Panc1 (cell line): ENCODE measurements around the gene ZNF335. TPM values are rescaled to one million over a fixed set of nuclear protein-coding genes. Genes with fewer than 3 reads are reported as not detected.

ENCODE experiments used
- ATAC-seq: fragments of 200-7000 bp; cut with Tn5 transposase; 2 replicates; pipeline ENCODE4 v1.9.1; 2020; ENCODE audit warnings: mild to moderate bottlenecking, moderate library complexity
- BruUV-seq: library from RNA; stranded (reverse); fragments of 400-500 nt; replicated peaks from 2 replicates; lab custom pipeline; 2021; lab: Mats Ljungman, UMichigan
- CTCF ChIA-PET: fragments of 300-600 bp; sonication (Branson Sonifier 250); formaldehyde crosslinking; loops from one replicate; lab custom pipeline; 2022; ENCODE audit warnings: antibody characterized with exemption; lab: Charles Lee
- POLR2A ChIA-PET: fragments of 300-600 bp; sonication (Branson Sonifier 250); formaldehyde crosslinking; loops from one replicate; lab custom pipeline; 2022; ENCODE audit warnings: antibody characterized with exemption; lab: Charles Lee
- DNase-seq: peaks from one replicate; pipeline ENCODE4 v3.0.0-alpha.2; 2010; ENCODE audit warnings: low read depth, low spot score
- H3K27ac ChIP-seq: 2 replicates; pipeline ENCODE4 v1.5.1; 2011; ENCODE audit warnings: mild to moderate bottlenecking, low read length, inconsistent platforms
- H3K27me3 ChIP-seq: fragments of 200-500 bp; sonication (Bioruptor generic); 2 replicates; pipeline ENCODE4 v1.6.0; 2014; ENCODE audit warnings: low read length, inconsistent platforms; ENCODE audit not compliant: control insufficient read depth, insufficient read depth
- H3K36me3 ChIP-seq: fragments of 200-500 bp; sonication (Bioruptor generic); 2 replicates; pipeline ENCODE4 v1.5.1; 2014; ENCODE audit warnings: inconsistent platforms, mild to moderate bottlenecking, low read length, moderate library complexity; ENCODE audit not compliant: control insufficient read depth, insufficient read depth
- H3K4me1 ChIP-seq: 2 replicates; pipeline ENCODE4 v1.5.1; 2011; ENCODE audit warnings: inconsistent platforms, mild to moderate bottlenecking, low read length, moderate library complexity; ENCODE audit not compliant: control insufficient read depth, insufficient read depth
- H3K4me3 ChIP-seq, 2 experiments: 2 replicates each; pipeline ENCODE4 v1.5.1; 2011 to 2012; ENCODE audit warnings: low read depth in 2 of 2, low read length in 2 of 2, mild to moderate bottlenecking in 2 of 2, inconsistent platforms in 1 of 2, moderate library complexity in 1 of 2
- H3K9me3 ChIP-seq: fragments of 200-500 bp; sonication (Bioruptor generic); 2 replicates; pipeline ENCODE4 v1.5.1; 2014; ENCODE audit warnings: low read depth, mild to moderate bottlenecking, inconsistent platforms, low read length, moderate library complexity; ENCODE audit not compliant: control insufficient read depth, insufficient read depth
- CTCF ChIP-seq: fragments of 450-650 bp; IDR thresholded peaks from 2 replicates; pipeline ENCODE4 v1.5.1; 2017; ENCODE audit warnings: mild to moderate bottlenecking
- POLR2AphosphoS5 ChIP-seq: IDR thresholded peaks from 2 replicates; pipeline ENCODE4 v1.6.1; 2012; ENCODE audit warnings: mild to moderate bottlenecking, low read depth, low read length, moderate library complexity
- SIN3A ChIP-seq: IDR thresholded peaks from 2 replicates; pipeline ENCODE4 v1.6.1; 2012; ENCODE audit warnings: low read depth, mild to moderate bottlenecking, low read length, moderate library complexity, borderline replicate concordance; ENCODE audit not compliant: insufficient read depth
- TCF7L2 ChIP-seq: IDR thresholded peaks from 2 replicates; pipeline ENCODE4 v1.6.1; 2011; ENCODE audit warnings: mild to moderate bottlenecking, low read depth, low read length, inconsistent platforms
- in situ Hi-C: cut with HindIII; loops from 2 replicates; pipeline ENCODE4 v1.10.0; 2016; ENCODE audit warnings: low sequenced_read_pairs, low pct_unique_long_range_greater_than_20kb
- intact Hi-C: fragments of 100-400 bp; cut with micrococcal nuclease; formaldehyde crosslinking; loops from one replicate; pipeline ENCODE4 v1.10.0; 2022; ENCODE audit not compliant: unreplicated experiment
- total RNA-seq: library from RNA; stranded (reverse); gene quantifications from one replicate; pipeline ENCODE4 v1.2.1, GENCODE V29; 2021; ENCODE audit not compliant: unreplicated experiment
- TF ChIP-seq, protein P1 (sequence below), 2 experiments: IDR thresholded peaks; 2 replicates each; pipeline ENCODE4 v1.6.1; 2011 to 2012; ENCODE audit warnings: low read depth in 2 of 2, control low read depth in 1 of 2, low read length in 1 of 2, mild to moderate bottlenecking in 1 of 2, moderate library complexity in 1 of 2; ENCODE audit not compliant: insufficient read depth in 1 of 2

Gene ZNF335
- total RNA-seq, 1 experiment from 2014 or later = 31.1 TPM

GRCh38 chr20:46006022-46006705 is 34.2 kb upstream of the ZNF335 start:
- H3K27ac ChIP-seq = no peak overlapping the region
- H3K9me3 ChIP-seq = no peaks in the 10 kb centered on the region
- DNase-seq = no peak
- no peaks in the 10 kb centered on the region for H3K27me3 ChIP-seq
- intact Hi-C loops (no loop called here), in situ Hi-C loops (no loop called here)
- BruUV-seq = no TSS peak
- H3K36me3 ChIP-seq = no peaks in the 10 kb centered on the region
- H3K4me3 ChIP-seq = no peak overlapping the region
- ChIA-PET POLR2A (no interaction called here), CTCF (interaction anchor here (0.6 kb wide), 1 partner anchor 9 kb away, joined by 3 read pairs; no protein-coding TSS in a partner anchor)
- TF ChIP-seq CTCF = no peak
- TF ChIP-seq POLR2AphosphoS5 = no peak
- TF ChIP-seq SIN3A = no peak
- TF ChIP-seq, protein P1, sequence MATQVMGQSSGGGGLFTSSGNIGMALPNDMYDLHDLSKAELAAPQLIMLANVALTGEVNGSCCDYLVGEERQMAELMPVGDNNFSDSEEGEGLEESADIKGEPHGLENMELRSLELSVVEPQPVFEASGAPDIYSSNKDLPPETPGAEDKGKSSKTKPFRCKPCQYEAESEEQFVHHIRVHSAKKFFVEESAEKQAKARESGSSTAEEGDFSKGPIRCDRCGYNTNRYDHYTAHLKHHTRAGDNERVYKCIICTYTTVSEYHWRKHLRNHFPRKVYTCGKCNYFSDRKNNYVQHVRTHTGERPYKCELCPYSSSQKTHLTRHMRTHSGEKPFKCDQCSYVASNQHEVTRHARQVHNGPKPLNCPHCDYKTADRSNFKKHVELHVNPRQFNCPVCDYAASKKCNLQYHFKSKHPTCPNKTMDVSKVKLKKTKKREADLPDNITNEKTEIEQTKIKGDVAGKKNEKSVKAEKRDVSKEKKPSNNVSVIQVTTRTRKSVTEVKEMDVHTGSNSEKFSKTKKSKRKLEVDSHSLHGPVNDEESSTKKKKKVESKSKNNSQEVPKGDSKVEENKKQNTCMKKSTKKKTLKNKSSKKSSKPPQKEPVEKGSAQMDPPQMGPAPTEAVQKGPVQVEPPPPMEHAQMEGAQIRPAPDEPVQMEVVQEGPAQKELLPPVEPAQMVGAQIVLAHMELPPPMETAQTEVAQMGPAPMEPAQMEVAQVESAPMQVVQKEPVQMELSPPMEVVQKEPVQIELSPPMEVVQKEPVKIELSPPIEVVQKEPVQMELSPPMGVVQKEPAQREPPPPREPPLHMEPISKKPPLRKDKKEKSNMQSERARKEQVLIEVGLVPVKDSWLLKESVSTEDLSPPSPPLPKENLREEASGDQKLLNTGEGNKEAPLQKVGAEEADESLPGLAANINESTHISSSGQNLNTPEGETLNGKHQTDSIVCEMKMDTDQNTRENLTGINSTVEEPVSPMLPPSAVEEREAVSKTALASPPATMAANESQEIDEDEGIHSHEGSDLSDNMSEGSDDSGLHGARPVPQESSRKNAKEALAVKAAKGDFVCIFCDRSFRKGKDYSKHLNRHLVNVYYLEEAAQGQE (IDR thresholded peaks at IDR 0.05; ENCODE audit: insufficient read depth in 1 of 2, low read depth in 2 of 2, low read length in 1 of 2) = no peak
- TF ChIP-seq TCF7L2 = no peak
- no peak for ATAC-seq
- H3K4me1 ChIP-seq = no peaks in the 10 kb centered on the region

DNA sequence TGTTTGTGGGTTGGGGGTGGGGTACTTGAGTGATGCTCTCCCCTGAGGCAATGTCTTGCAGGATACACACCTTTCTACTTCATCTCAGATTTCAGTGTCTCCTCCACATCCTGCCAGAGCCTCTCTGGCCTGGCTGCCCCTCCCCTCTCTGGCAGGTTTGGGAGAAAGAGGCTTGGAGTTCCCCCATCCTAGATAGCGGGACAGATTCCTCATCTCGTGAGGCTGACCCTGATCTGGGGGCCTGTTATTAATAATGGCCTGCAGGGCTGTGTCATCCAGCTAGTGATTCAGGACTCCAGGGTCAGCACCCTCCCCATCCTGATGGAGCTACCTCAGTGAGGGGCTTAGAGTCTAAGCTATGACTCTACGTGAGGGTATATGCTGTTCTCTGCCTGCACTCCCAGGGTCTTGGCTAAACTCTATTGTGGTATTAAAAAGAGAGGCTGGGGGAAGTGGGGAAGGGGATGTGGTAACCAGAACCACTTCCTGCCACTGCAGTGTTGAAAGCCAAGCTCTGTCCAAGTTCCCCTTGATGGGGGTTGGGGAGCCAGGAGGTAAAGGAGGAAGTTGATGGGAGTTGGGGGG is 33.0 kb upstream of the ZNF335 start:
- no peaks in the 10 kb centered on the region for H3K4me1 ChIP-seq
- ATAC-seq = no peak
- H3K27me3 ChIP-seq = no peaks in the 10 kb centered on the region
- ChIA-PET POLR2A (no interaction called here), CTCF (interaction anchor here (0.6 kb wide), 1 partner anchor 18 kb away, joined by 4 read pairs; no protein-coding TSS in a partner anchor)
- H3K27ac ChIP-seq = no peak overlapping the region
- BruUV-seq = no TSS peak
- no peak for DNase-seq
- in situ Hi-C loops (no loop called here), intact Hi-C loops (no loop called here)
- H3K36me3 ChIP-seq = no peaks in the 10 kb centered on the region
- H3K4me3 ChIP-seq = no peak overlapping the region
- TF ChIP-seq TCF7L2 (no peak), CTCF (no peak), SIN3A (no peak), POLR2AphosphoS5 (no peak)
- TF ChIP-seq, protein P1 (IDR thresholded peaks at IDR 0.05; ENCODE audit: insufficient read depth in 1 of 2, low read depth in 2 of 2, low read length in 1 of 2) = no peak
- no peaks in the 10 kb centered on the region for H3K9me3 ChIP-seq
